PC-3 (cell line): ENCODE measurements around the gene ZNF697.

Experiments
- CTCF ChIP-seq: fragments of 300-600 bp; sonication (generic); conservative IDR thresholded peaks from 2 replicates; pipeline ENCODE4 v1.5.1; 2017; ENCODE audit warnings: antibody characterized with exemption, low read depth, mild to moderate bottlenecking, low read length
- EZH2phosphoT487 ChIP-seq: fragments of 300-600 bp; sonication (generic); IDR thresholded peaks from 2 replicates; pipeline ENCODE4 v1.6.1; 2018; ENCODE audit warnings: mild to moderate bottlenecking, antibody characterized with exemption, low read length, borderline replicate concordance

GRCh38 chr1:119590393-119590792 lies 57.7 kb downstream of the ZNF697 start:
- TF ChIP-seq CTCF = no peak
- no peak for TF ChIP-seq EZH2phosphoT487
